D721Med (cell line): Measurements from ENCODE around the gene IRX2.

Experiments used
- DNase-seq: peaks from one replicate; pipeline ENCODE4 v3.0.0; 2011; ENCODE audit warnings: low spot score; ENCODE audit not compliant: insufficient read length
- FAIRE-seq: peaks from 2 replicates; lab custom pipeline; 2011; peaks lifted over from hg19 to GRCh38; lab: Jason Lieb, UNC
- CTCF ChIP-seq: IDR thresholded peaks from 2 replicates; pipeline ENCODE4 v1.5.1; 2012; ENCODE audit warnings: mild to moderate bottlenecking, control low read depth; ENCODE audit not compliant: insufficient read depth; ENCODE audit errors: missing control alignments

IRX2 gene

GRCh38 chr5:2761921-2762488 is 10.5 kb upstream of the IRX2 start:
- FAIRE-seq (no peak), DNase-seq (no peak)
- TF ChIP-seq CTCF = no peak

DNA sequence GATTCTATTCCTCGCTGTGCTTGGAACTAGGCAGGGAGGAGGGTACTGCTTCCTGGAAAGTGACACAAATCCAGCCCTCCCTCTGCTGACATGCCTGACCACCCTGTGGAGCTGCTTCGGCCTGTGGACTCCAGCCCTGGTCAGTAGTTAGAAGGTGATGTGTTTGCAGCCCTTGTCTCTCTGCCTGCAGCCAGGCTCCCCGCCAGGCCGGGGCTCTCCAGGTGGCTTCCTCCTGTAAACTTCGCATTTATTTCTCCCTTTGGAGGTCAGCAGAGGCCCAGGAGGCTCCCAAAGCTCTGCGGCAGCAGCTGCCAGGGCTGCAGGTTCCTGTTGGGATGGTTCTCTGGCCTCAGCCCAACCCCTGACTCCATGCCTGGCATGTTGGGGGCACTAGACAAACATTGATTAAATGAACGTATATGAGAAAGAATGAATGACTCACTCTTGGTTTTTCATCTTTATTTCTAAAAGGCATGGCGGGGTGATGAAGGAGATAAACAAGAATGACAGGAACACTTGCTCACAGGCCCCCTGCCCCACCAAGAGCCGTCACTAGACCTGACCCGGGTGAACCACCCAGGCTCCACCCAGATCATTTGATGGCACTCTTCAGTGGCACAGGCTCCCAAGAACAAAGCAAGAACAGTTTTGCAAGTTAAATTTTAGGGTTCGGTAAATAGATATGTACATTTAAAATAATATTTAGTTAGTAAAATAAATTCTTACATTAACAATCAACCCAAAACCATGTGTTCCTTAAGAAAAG is 8.4 kb upstream of the IRX2 start:
- TF ChIP-seq CTCF = no peak
- FAIRE-seq = no peak
- DNase-seq = no peak

DNA sequence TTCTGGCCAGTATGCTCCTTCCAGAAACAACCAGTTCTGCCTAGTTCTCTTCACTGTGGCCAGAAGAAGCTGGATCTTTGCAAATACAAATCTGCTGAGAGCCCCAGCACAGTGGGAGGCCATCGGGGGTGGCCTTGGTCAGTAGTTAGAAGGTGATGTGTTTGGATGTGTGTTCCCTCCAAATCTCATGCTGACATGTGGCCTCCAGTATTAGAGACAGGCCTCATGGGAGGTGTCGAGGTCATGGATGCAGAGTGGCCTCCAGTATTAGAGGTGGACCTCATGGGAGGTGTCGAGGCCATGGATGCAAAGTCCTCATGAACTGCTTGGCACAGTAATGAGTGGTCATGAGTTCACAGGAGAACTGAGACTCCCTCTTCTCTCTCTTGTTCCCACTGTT is 7.6 kb upstream of the IRX2 start:
- TF ChIP-seq CTCF = no peak
- no peak for DNase-seq
- FAIRE-seq = no peak

DNA sequence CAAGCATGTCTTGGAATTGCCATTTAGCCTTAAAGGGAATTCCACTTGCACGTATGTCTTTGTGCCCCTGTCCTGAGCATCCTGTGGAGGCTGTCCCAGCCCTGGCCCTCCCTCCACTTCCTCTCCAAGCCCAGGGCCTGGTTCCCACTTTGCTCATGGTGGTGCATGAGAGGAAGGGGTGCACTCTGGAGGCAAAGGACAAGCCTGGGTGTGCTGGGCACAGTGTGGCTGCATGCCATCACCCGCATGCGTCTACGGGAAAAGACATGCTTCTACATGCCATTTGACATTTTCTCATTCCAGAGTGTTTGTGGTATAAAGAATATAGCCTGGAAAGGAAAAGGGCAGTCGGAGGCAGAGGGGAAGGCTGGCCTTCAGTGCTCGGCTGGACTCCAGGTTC is 7.2 kb upstream of the IRX2 start:
- FAIRE-seq (no peak), DNase-seq (no peak)
- no peak for TF ChIP-seq CTCF

- no peak for TF ChIP-seq CTCF
- FAIRE-seq (no peak), DNase-seq (no peak)
Measured at GRCh38 chr5:2757563-2758351, 6.3 kb upstream of the IRX2 start.

DNA sequence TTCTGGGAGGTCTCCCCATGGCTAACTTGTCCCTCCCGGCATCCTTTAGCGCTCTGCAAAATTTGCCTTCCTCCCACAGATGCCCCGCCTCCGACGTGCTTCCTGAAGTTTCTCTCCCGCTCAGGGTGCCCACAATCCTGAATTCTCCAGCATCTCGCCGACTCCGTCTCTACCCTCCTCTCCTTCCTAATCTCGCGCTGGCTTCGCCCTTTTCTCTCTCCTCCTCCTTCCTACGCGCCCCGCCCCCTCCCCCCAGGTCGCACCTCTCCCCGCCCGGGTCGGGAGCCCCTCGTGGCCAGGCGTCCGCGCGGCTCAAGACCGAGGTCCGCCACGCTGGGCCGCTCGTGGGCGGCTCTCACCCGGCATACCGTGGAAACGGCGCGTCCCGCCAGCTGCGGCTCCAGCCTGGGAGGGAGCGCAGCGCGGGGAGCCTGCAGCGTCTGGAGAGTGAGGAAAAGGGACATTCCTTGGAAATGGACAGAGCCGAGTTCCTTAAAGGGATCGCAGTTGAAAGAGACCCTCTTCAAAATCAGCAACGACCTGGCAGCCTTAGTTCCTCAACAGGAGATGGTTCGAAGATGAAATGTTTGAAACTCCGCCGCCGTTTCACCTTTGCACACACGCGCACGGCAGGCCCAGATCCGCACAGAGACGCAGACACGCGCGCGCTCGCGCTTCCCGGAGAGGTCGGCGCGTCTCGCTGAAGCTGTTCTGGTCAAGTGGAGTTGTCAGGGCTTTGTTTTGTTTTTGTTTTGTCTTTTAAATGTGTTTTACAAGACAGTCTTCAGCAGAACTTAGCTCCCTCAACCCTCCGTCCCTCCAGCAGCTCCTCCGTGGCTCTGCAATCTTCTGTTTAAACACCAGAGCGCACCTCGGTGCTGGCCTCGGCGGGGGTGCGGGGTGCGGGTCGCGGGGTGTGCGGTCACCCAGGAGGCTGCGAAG is 5.0 kb upstream of the IRX2 start:
- no peak for DNase-seq

More for the DNA sequence above, 5.0 kb upstream of the IRX2 start:
- FAIRE-seq = no peak
- TF ChIP-seq CTCF = no peak
